Activated T-cell treated with anti-CD3 and anti-CD28 coated beads for 48 hours (primary cell): ENCODE data around the gene TUBAL3.
"Not testable (repeated sequence)": the region's sequence is repeated elsewhere in the genome, so short reads cannot be mapped to it uniquely, and the experiment has no call there.

Experiments
- DNase-seq: peaks from one replicate; pipeline ENCODE4 v3.0.0-alpha.2; 2020; ENCODE audit warnings: low read depth

Gene TUBAL3

GRCh38 chr10:5379202-5379601, 25.4 kb downstream of the TUBAL3 start:
- not testable (repeated sequence) for DNase-seq

GRCh38 chr10:5376450-5376849, 28.2 kb downstream of the TUBAL3 start:
- DNase-seq: no peak

- no peak for DNase-seq
Observed at GRCh38 chr10:5373891-5374611, 30.6 kb downstream of the TUBAL3 start.

GRCh38 chr10:5373307-5373706, 31.3 kb downstream of the TUBAL3 start:
- no peak for DNase-seq

GRCh38 chr10:5370493-5371352, 33.9 kb downstream of the TUBAL3 start:
- no peak for DNase-seq

- no peak for DNase-seq
Observed at GRCh38 chr10:5369362-5370158, 35.1 kb downstream of the TUBAL3 start.

GRCh38 chr10:5365928-5366327, 38.7 kb downstream of the TUBAL3 start:
- no peak for DNase-seq

GRCh38 chr10:5364890-5365338, 39.7 kb downstream of the TUBAL3 start, which contains the start of gene UCN3:
TSS of gene UCN3 (plus strand) at chr10:5364966. CDS start at chr10:5373721, 8,755 bp downstream.
- no peak for DNase-seq

- no peak for DNase-seq
Observed at GRCh38 chr10:5364374-5364773, 40.3 kb downstream of the TUBAL3 start.

- no peak for DNase-seq
Observed at GRCh38 chr10:5362873-5363272, 41.8 kb downstream of the TUBAL3 start.

- no peak for DNase-seq
Observed at GRCh38 chr10:5361966-5362365, 42.7 kb downstream of the TUBAL3 start.

- DNase-seq: no peak
Observed at GRCh38 chr10:5360318-5360915, 44.2 kb downstream of the TUBAL3 start.

GRCh38 chr10:5356302-5356763, 48.3 kb downstream of the TUBAL3 start:
- no peak for DNase-seq

- no peak for DNase-seq
Observed at GRCh38 chr10:5355594-5356301, 48.9 kb downstream of the TUBAL3 start.

- no peak for DNase-seq
Observed at GRCh38 chr10:5354068-5354467, 50.6 kb downstream of the TUBAL3 start.

GRCh38 chr10:5349362-5349761, 55.3 kb downstream of the TUBAL3 start:
- DNase-seq: no peak

GRCh38 chr10:5346881-5347280, 57.7 kb downstream of the TUBAL3 start:
- no peak for DNase-seq

GRCh38 chr10:5344746-5345145, 59.9 kb downstream of the TUBAL3 start:
- DNase-seq: no peak

- no peak for DNase-seq
Observed at GRCh38 chr10:5343979-5344378, 60.6 kb downstream of the TUBAL3 start.

GRCh38 chr10:5343561-5343960, 61.1 kb downstream of the TUBAL3 start:
- DNase-seq: no peak
